Endothelial cell of umbilical vein (primary cell): ENCODE results near the gene TSPAN18.

ENCODE experiments used
- CTCF ChIP-seq, 2 donors: IDR thresholded peaks; 1 replicate in 1 of 2; 2 replicates in 1 of 2; pipeline ENCODE4 v1.5.1; 2011; ENCODE audit warnings: low read length in 2 of 2, mild to moderate bottlenecking in 2 of 2, moderate library complexity in 2 of 2, control low read depth in 1 of 2, inconsistent platforms in 1 of 2, low read depth in 1 of 2; ENCODE audit not compliant: insufficient read depth in 1 of 2; ENCODE audit errors: extremely low read depth in 1 of 2
- EZH2 ChIP-seq: IDR thresholded peaks from 2 replicates; pipeline ENCODE4 v1.6.1; 2012; ENCODE audit warnings: borderline replicate concordance, low read depth, mild to moderate bottlenecking, moderate library complexity, low read length, inconsistent platforms; ENCODE audit not compliant: severe bottlenecking
- JUN ChIP-seq: IDR thresholded peaks from 2 replicates; pipeline ENCODE4 v1.6.1; 2011; ENCODE audit warnings: borderline replicate concordance, low read depth; ENCODE audit not compliant: insufficient read length, insufficient read depth
- MAX ChIP-seq: IDR thresholded peaks from 2 replicates; pipeline ENCODE4 v1.6.1; 2011; ENCODE audit not compliant: insufficient read depth, insufficient read length
- POLR2A ChIP-seq: IDR thresholded peaks from 2 replicates; pipeline ENCODE4 v1.6.1; 2012; ENCODE audit warnings: low read depth, mild to moderate bottlenecking, control low read depth, low read length

DNA sequence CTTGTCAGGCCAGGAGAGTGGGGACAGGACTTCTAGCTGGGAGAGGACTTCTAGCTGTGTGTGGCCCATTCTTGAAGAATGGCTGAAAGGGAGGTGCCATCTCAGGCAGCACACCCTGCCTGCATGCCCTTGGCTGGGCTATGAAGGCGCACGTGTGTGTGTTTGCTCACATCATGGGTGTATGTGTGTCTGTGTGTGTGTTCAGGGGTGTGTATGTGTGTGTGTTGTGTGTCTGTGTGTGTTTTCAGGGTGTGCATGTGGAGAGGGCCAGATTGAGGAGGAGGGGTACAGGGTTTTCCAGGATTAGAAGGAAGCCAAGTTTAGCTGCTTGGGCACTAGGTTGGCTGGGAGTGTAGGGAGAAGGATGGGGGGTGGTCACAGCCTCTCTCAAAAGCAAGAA, 207.3 kb downstream of the TSPAN18 start:
- TF ChIP-seq POLR2A = no peak
- TF ChIP-seq EZH2 = no peak
- TF ChIP-seq MAX = no peak
- no peak for TF ChIP-seq JUN
- TF ChIP-seq CTCF (IDR thresholded peaks at IDR 0.05; ENCODE audit: extremely low read depth in 1 of 2, insufficient read depth in 1 of 2, low read depth in 1 of 2, low read length in 2 of 2) = no peak
